Coronary artery (tissue), 2 donors: ENCODE results near the gene SYT2.

Experiments
- DNase-seq: peaks from one replicate; pipeline ENCODE4 v3.0.0-alpha.2; 2017; ENCODE audit warnings: low spot score
- H3K27ac ChIP-seq, 2 donors: fragments of 200-600 bp; sonication (generic); one replicate each; pipeline ENCODE4 v1.5.1; 2016 to 2019
- H3K4me3 ChIP-seq: fragments of 200-600 bp; sonication (generic); 2 replicates; pipeline ENCODE4 v1.5.1; 2016; ENCODE audit warnings: mild to moderate bottlenecking, moderate library complexity
- CTCF ChIP-seq: fragments of 200-600 bp; sonication (generic); IDR thresholded peaks from one replicate; pipeline ENCODE4 v1.5.1; 2019; ENCODE audit warnings: antibody characterized with exemption

Gene SYT2

GRCh38 chr1:202592146-202592545 is 118.1 kb downstream of the SYT2 start:
- peak overlapping the region; percentile 87 to 93 for H3K27ac ChIP-seq
- TF ChIP-seq CTCF, result no peak
- no peak overlapping the region for H3K4me3 ChIP-seq
- no peak for DNase-seq

- no peak for DNase-seq
- no peak overlapping the region for H3K4me3 ChIP-seq
- peak overlapping the region; percentile 87 to 93 for H3K27ac ChIP-seq
- TF ChIP-seq CTCF, result no peak
Observed at GRCh38 chr1:202591515-202591914, 118.7 kb downstream of the SYT2 start.

- no peak overlapping the region for H3K4me3 ChIP-seq
- DNase-seq, result no peak
- no peak for TF ChIP-seq CTCF
- peak overlapping the region; percentile 87 to 93 for H3K27ac ChIP-seq
Observed at GRCh38 chr1:202590975-202591411, 119.3 kb downstream of the SYT2 start.

GRCh38 chr1:202590126-202590525 is 120.1 kb downstream of the SYT2 start:
- peak overlapping the region; percentile 87 to 93 for H3K27ac ChIP-seq
- no peak for DNase-seq
- H3K4me3 ChIP-seq, result no peak overlapping the region
- no peak for TF ChIP-seq CTCF

- no peak for TF ChIP-seq CTCF
- H3K27ac ChIP-seq, result peak overlapping the region; percentile 87 to 93
- peak overlapping the region; percentile 9 for H3K4me3 ChIP-seq
- peak; percentile 97 for DNase-seq
Observed at GRCh38 chr1:202589190-202589930, 120.9 kb downstream of the SYT2 start.

GRCh38 chr1:202588503-202589189 is 121.6 kb downstream of the SYT2 start:
- Histone ChIP-seq H3K27ac (peak overlapping the region; percentile 87 to 93), H3K4me3 (no peak overlapping the region)
- no peak for DNase-seq
- TF ChIP-seq CTCF, result no peak
